Measurements from ENCODE around the gene EIF4G3. TPM values are rescaled to one million over a fixed set of nuclear protein-coding genes. Genes with fewer than 3 reads are reported as not detected.

Gene EIF4G3
- total and polyA plus RNA-seq, 2 donors (not counting 1 experiment from before 2014, with no cell fraction given): 33.6 to 76.0 TPM

GRCh38 chr1:21126324-21126723 lies 50.4 kb downstream of the EIF4G3 start:
- Histone ChIP-seq H2AFZ (ENCODE audit: insufficient read depth, low read depth, low read length, poor library complexity, severe bottlenecking) (no peak overlapping the region), H3K4me1 (ENCODE audit: control insufficient read depth in 2 of 2, insufficient read depth in 2 of 2, low read length in 2 of 2) (peaks cover 3 to 6% of the 10 kb centered on the region in 2 donors), H3K27ac (ENCODE audit: low read length in 2 of 2) (no peak overlapping the region), H3K9me3 (ENCODE audit: control extremely low read depth in 1 of 3, control insufficient read depth in 2 of 3, insufficient read depth in 1 of 3, low read length in 2 of 3) (no peaks in the 10 kb centered on the region), H3K4me2 (replicated peaks; ENCODE audit: low read depth, low read length, poor library complexity, severe bottlenecking) (no peak overlapping the region), H4K20me1 (ENCODE audit: control insufficient read depth, insufficient read depth, low read length, poor library complexity, severe bottlenecking) (peaks cover 6% of the 10 kb centered on the region), H3K9ac (ENCODE audit: low read length) (no peak overlapping the region), H3K4me3 (ENCODE audit: control extremely low read depth in 1 of 5, extremely low read depth in 1 of 5, insufficient read depth in 1 of 5, low read depth in 2 of 5, low read length in 4 of 5) (no peak overlapping the region), H3K27me3 (replicated peaks in 1 of 4; ENCODE audit: control extremely low read depth in 1 of 4, control insufficient read depth in 3 of 4, insufficient read depth in 4 of 4, low read length in 3 of 4) (no peaks in the 10 kb centered on the region), H3K79me2 (ENCODE audit: control insufficient read depth, insufficient read depth, low read length) (peaks cover 19% of the 10 kb centered on the region), H3K36me3 (replicated peaks in 1 of 2; ENCODE audit: control extremely low read depth in 1 of 2, control insufficient read depth in 1 of 2, extremely low read depth in 1 of 2, insufficient read depth in 2 of 2, low read length in 1 of 2) (peaks cover 8 to 12% of the 10 kb centered on the region in 2 experiments)
- no peak for DNase-seq
- Mint-ChIP-seq H3K27me3 (no peaks in the 10 kb centered on the region), H3K4me1 (peaks cover 14% of the 10 kb centered on the region), H3K4me3 (no peak overlapping the region), H3K27ac (no peak overlapping the region), H3K9me3 (ENCODE audit: insufficient read depth) (peaks cover 3% of the 10 kb centered on the region)
- ChIA-PET POLR2A (no interaction called here), CTCF (interaction anchor here (1.5 kb wide), 1 partner anchor 70 kb away, joined by 4 read pairs; no protein-coding TSS in a partner anchor)
- ATAC-seq (ENCODE audit: low read depth): no peak
- WGBS (ENCODE audit: insufficient coverage): 100% methylated on average over 4 of the region's 4 CpGs
- intact Hi-C loops (cut with micrococcal nuclease): no loop called here
- TF ChIP-seq CTCF (IDR thresholded peaks at IDR 0.05) (no peak), EZH2 (IDR thresholded peaks at IDR 0.05; ENCODE audit: borderline replicate concordance, insufficient read depth, low read depth, low read length, poor library complexity, severe bottlenecking) (no peak)

- peaks cover 14% of the 10 kb centered on the region for H3K4me1 Mint-ChIP-seq
Measured at GRCh38 chr1:21124846-21125245, 51.9 kb downstream of the EIF4G3 start.

More at GRCh38 chr1:21124846-21125245, 51.9 kb downstream of the EIF4G3 start:
- Histone ChIP-seq H3K79me2 (ENCODE audit: control insufficient read depth, insufficient read depth, low read length) (peaks cover 8% of the 10 kb centered on the region), H3K27me3 (replicated peaks in 1 of 4; ENCODE audit: control extremely low read depth in 1 of 4, control insufficient read depth in 3 of 4, insufficient read depth in 4 of 4, low read length in 3 of 4) (no peaks in the 10 kb centered on the region), H3K4me3 (ENCODE audit: control extremely low read depth in 1 of 5, extremely low read depth in 1 of 5, insufficient read depth in 1 of 5, low read depth in 2 of 5, low read length in 4 of 5) (no peak overlapping the region), H3K9me3 (ENCODE audit: control extremely low read depth in 1 of 3, control insufficient read depth in 2 of 3, insufficient read depth in 1 of 3, low read length in 2 of 3) (no peaks in the 10 kb centered on the region), H3K9ac (ENCODE audit: low read length) (no peak overlapping the region), H3K4me1 (ENCODE audit: control insufficient read depth in 2 of 2, insufficient read depth in 2 of 2, low read length in 2 of 2) (peaks cover 3 to 6% of the 10 kb centered on the region in 2 donors), H3K27ac (ENCODE audit: low read length in 2 of 2) (no peak overlapping the region), H4K20me1 (ENCODE audit: control insufficient read depth, insufficient read depth, low read length, poor library complexity, severe bottlenecking) (peaks cover 4% of the 10 kb centered on the region), H2AFZ (ENCODE audit: insufficient read depth, low read depth, low read length, poor library complexity, severe bottlenecking) (no peak overlapping the region), H3K36me3 (replicated peaks in 1 of 2; ENCODE audit: control extremely low read depth in 1 of 2, control insufficient read depth in 1 of 2, extremely low read depth in 1 of 2, insufficient read depth in 2 of 2, low read length in 1 of 2) (peaks cover 6 to 12% of the 10 kb centered on the region in 2 experiments), H3K4me2 (replicated peaks; ENCODE audit: low read depth, low read length, poor library complexity, severe bottlenecking) (no peak overlapping the region)
- TF ChIP-seq EZH2 (IDR thresholded peaks at IDR 0.05; ENCODE audit: borderline replicate concordance, insufficient read depth, low read depth, low read length, poor library complexity, severe bottlenecking) (no peak), CTCF (IDR thresholded peaks at IDR 0.05) (no peak)
- Mint-ChIP-seq H3K27ac (no peak overlapping the region), H3K27me3 (no peaks in the 10 kb centered on the region), H3K4me3 (no peak overlapping the region), H3K9me3 (ENCODE audit: insufficient read depth) (no peaks in the 10 kb centered on the region)
- ATAC-seq (ENCODE audit: low read depth) (no peak), DNase-seq (no peak)
- CTCF ChIA-PET: interaction anchor here (1.5 kb wide), 1 partner anchor 71 kb away, joined by 4 read pairs; no protein-coding TSS in a partner anchor
- intact Hi-C loops (cut with micrococcal nuclease): no loop called here
- POLR2A ChIA-PET: no interaction called here
- no CpG with 5 or more reads among the region's 1 CpG for WGBS (ENCODE audit: insufficient coverage)
